Spleen (tissue), 11 donors: ENCODE data around the gene KCNC4. TPM values are rescaled to one million over a fixed set of nuclear protein-coding genes. Genes with fewer than 3 reads are reported as not detected.

Experiments used
- DNase-seq: peaks from one replicate; pipeline ENCODE4 v3.0.0-alpha.2; 2020
- H3K27ac ChIP-seq, 8 donors: fragments of 200-600 bp; sonication (generic) in 7 of 8; 1 replicate in 4 of 8; 2 replicates in 4 of 8; pipeline versions ENCODE4 v1.5.0 to v1.8.0; 2016 to 2021; ENCODE audit warnings: inconsistent platforms in 4 of 8, mild to moderate bottlenecking in 4 of 8, moderate library complexity in 1 of 8
- H3K27me3 ChIP-seq, 7 donors: fragments of 200-600 bp; sonication (generic) in 6 of 7; replicated peaks in 1 of 7; 1 replicate in 4 of 7; 2 replicates in 3 of 7; pipeline versions ENCODE4 v1.5.0 to v1.8.0; 2016 to 2021; ENCODE audit warnings: inconsistent platforms in 3 of 7, mild to moderate bottlenecking in 1 of 7
- H3K36me3 ChIP-seq, 6 donors: fragments of 200-600 bp; sonication (generic) in 5 of 6; 1 replicate in 4 of 6; 2 replicates in 2 of 6; pipeline versions ENCODE4 v1.5.0 to v1.8.0; 2016 to 2021; ENCODE audit warnings: inconsistent platforms in 2 of 6
- H3K4me1 ChIP-seq, 6 donors: fragments of 200-600 bp; sonication (generic) in 5 of 6; 1 replicate in 3 of 6; 2 replicates in 3 of 6; pipeline versions ENCODE4 v1.5.0 to v1.8.0; 2016 to 2021; ENCODE audit warnings: inconsistent platforms in 3 of 6
- H3K4me3 ChIP-seq, 8 donors: fragments of 200-600 bp; sonication (generic) in 7 of 8; 1 replicate in 4 of 8; 2 replicates in 4 of 8; pipeline versions ENCODE4 v1.5.0 to v1.8.0; 2016 to 2021; ENCODE audit warnings: inconsistent platforms in 4 of 8, mild to moderate bottlenecking in 4 of 8, moderate library complexity in 2 of 8
- H3K9me3 ChIP-seq, 8 donors: fragments of 200-600 bp; sonication (generic) in 7 of 8; 1 replicate in 4 of 8; 2 replicates in 4 of 8; pipeline versions ENCODE4 v1.5.0 to v1.8.0; 2016 to 2021; ENCODE audit warnings: inconsistent platforms in 4 of 8
- POLR2A ChIP-seq, 3 donors: fragments of 450-650 bp; IDR thresholded peaks; one replicate each; pipeline ENCODE4 v1.5.1; 2017; ENCODE audit warnings: antibody characterized with exemption in 3 of 3, mild to moderate bottlenecking in 1 of 3
- POLR2AphosphoS5 ChIP-seq, 3 donors: sonication (generic); formaldehyde crosslinking; IDR thresholded peaks; one replicate each; pipeline ENCODE4 v1.5.1; 2017; ENCODE audit warnings: antibody characterized with exemption in 3 of 3
- WGBS, 5 donors: extraction: QIAGEN DNeasy Blood & Tissue Kit in 3 of 5; methylation state at CpG; one replicate each; pipeline versions ENCODE4 v1.1.5 to v1.1.7; 2013 to 2018; 5-methylcytosine and 5-hydroxymethylcytosine counted together
- intact Hi-C: fragments of 100-400 bp; cut with DNase I; formaldehyde crosslinking; loops from one replicate; pipeline ENCODE4 v1.15.0; 2023; ENCODE audit warnings: low total_unique reads
- polyA plus RNA-seq, 3 donors: library from polyadenylated mRNA; stranded (reverse); fragments of 200-250 nt; gene quantifications; one replicate each; pipeline ENCODE4 v1.2.1, GENCODE V29; 2013
- small RNA-seq, 4 donors: library from RNA; depleted of rRNA; stranded (forward); fragments of <200 nt; gene quantifications; one replicate each; pipeline ENCODE3, GENCODE V24; 2016
- total RNA-seq, 7 donors: library from RNA; depleted of rRNA in 3 of 7; stranded (reverse); fragments of >200 nt in 3 of 7; fragmentation: NEBNext Ultra II Directional in 4 of 7; extraction: Animal tissue kit (Norgen Biotek cat#: 25700) in 4 of 7; gene quantifications; one replicate each; pipeline versions ENCODE4 v1.1.0 to v1.2.1, GENCODE V29; 2016 to 2021
- TF ChIP-seq, protein P1 (sequence below), 11 experiments: fragments of 200-600 bp in 7 of 11; fragments of 450-650 bp in 4 of 11; sonication (generic) in 4 of 11; IDR thresholded peaks in 8 of 11; conservative IDR thresholded peaks in 3 of 11; 1 replicate in 7 of 11; 2 replicates in 4 of 11; pipeline versions ENCODE4 v1.4.0 to v1.8.0; 2016 to 2021; ENCODE audit warnings: antibody characterized with exemption in 11 of 11, inconsistent platforms in 4 of 11, mild to moderate bottlenecking in 1 of 11
- donor health status: healthy with polysubstance abuse.
- donor health status: DM: no; HTN: no; CAD: no; lungs with moderate emphysema.
- donor health status: DM: no; HTN: no; CAD: no.
- donor health status: Bipolar disorder and iron deficiency.
- donor health status: healthy.
- donor health status: DM: no; HTN: no; CAD: no.
- donor health status: DM: yes; HTN: yes; CAD: no.

Gene KCNC4
- total and polyA plus RNA-seq, 10 donors = 1.4 to 22.1 (median 10.2) TPM

DNA sequence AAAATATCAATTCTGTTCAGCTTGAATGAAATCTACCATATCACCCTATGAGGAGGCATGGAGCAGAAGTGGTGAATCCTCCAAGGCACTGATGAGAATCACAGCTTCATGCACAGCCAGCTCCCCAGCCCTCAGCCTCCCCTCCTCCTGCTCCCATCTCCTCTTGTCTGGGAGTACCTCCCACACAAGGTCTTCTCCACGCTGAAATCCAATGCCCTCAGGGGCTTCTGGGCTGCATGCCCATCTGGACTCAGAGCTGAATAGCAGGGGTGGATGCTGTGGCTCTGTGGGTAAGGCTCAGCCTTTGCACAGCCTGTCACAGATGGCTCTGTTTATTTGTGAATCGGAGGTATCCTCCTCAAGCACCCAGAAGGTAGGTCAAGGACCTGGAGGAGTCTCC, 48.6 kb downstream of the KCNC4 start:
- WGBS, 5 donors = 60 to 81% (median 75%) methylated on average over 1 to 2 of the region's 2 CpGs
- DNase-seq = no peak
- Histone ChIP-seq H3K27me3 (no peaks in the 10 kb centered on the region), H3K4me3 (no peak overlapping the region), H3K4me1 (peaks cover 0 to 52% (median 11%) of the 10 kb centered on the region in 6 donors), H3K36me3 (no peaks in the 10 kb centered on the region), H3K27ac (no peak overlapping the region), H3K9me3 (no peaks in the 10 kb centered on the region)
- TF ChIP-seq POLR2AphosphoS5 (IDR thresholded peaks at IDR 0.05) (no peak), POLR2A (IDR thresholded peaks at IDR 0.05) (no peak)
- TF ChIP-seq, protein P1, sequence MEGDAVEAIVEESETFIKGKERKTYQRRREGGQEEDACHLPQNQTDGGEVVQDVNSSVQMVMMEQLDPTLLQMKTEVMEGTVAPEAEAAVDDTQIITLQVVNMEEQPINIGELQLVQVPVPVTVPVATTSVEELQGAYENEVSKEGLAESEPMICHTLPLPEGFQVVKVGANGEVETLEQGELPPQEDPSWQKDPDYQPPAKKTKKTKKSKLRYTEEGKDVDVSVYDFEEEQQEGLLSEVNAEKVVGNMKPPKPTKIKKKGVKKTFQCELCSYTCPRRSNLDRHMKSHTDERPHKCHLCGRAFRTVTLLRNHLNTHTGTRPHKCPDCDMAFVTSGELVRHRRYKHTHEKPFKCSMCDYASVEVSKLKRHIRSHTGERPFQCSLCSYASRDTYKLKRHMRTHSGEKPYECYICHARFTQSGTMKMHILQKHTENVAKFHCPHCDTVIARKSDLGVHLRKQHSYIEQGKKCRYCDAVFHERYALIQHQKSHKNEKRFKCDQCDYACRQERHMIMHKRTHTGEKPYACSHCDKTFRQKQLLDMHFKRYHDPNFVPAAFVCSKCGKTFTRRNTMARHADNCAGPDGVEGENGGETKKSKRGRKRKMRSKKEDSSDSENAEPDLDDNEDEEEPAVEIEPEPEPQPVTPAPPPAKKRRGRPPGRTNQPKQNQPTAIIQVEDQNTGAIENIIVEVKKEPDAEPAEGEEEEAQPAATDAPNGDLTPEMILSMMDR (IDR thresholded peaks at IDR 0.05 in 8 of 11, conservative IDR thresholded peaks at IDR 0.05 in 3 of 11) = no peak
- intact Hi-C loops = no loop called here

DNA sequence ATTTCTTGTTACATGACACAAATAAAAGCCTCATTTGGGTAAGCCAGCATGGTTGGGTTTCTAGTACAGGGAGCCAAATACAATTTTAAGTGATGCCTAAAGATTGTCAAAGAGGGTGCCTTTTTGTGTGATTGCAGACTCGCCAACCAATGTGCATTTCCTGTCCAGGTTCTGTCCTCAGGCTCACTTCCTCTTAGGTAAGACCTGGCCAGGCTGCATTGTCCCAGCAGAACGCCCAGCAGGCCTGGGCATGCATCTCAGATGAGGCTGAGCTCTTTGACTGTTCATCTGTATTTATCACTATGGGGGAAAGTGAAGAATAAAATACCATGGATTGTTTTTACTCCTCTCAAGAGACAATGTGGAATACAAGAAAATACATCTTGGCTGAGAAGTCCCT, 49.7 kb downstream of the KCNC4 start:
- intact Hi-C loops = no loop called here
- no peaks in the 10 kb centered on the region for H3K9me3 ChIP-seq
- 30 to 61% (median 50%) methylated on average over 2 of the region's 2 CpGs for WGBS, 5 donors
- TF ChIP-seq, protein P1 (IDR thresholded peaks at IDR 0.05 in 8 of 11, conservative IDR thresholded peaks at IDR 0.05 in 3 of 11) = no peak
- TF ChIP-seq POLR2AphosphoS5 (IDR thresholded peaks at IDR 0.05) (peak in 1 of 3 donors; percentile 14), POLR2A (IDR thresholded peaks at IDR 0.05) (no peak)
- H3K27ac ChIP-seq = peak overlapping the region in 2 of 8 donors; percentile 9 to 57
- DNase-seq = no peak
- no peak overlapping the region for H3K4me3 ChIP-seq
- H3K4me1 ChIP-seq = peaks cover 0 to 57% (median 11%) of the 10 kb centered on the region in 6 donors
- no peaks in the 10 kb centered on the region for H3K27me3 ChIP-seq
- H3K36me3 ChIP-seq = no peaks in the 10 kb centered on the region

Small RNAs within 50 kb of the gene (small RNA-seq; reads per million reads assigned to genes)
- gene AL137790.1 = 0 reads per million in 4 donors

Other genes with a start within 250 kb of the KCNC4 start
- gene AHCYL1, start 225.5 kb upstream of the KCNC4 start, total RNA-seq = 10 to 100 TPM; 47.1 to 65.3 (median 52.7) TPM
- 10 to 100 TPM; 16.2 to 29.9 (median 21.1) TPM for gene AHCYL1, start 225.5 kb upstream of the KCNC4 start, polyA plus RNA-seq
- gene STRIP1, start 175.7 kb upstream of the KCNC4 start, total RNA-seq = 10 to 100 TPM; 46.0 to 98.7 (median 61.6) TPM
- 10 to 100 TPM; 11.8 to 25.6 (median 17.2) TPM for gene STRIP1, start 175.7 kb upstream of the KCNC4 start, polyA plus RNA-seq
- not detected for gene ALX3, start 139.6 kb upstream of the KCNC4 start, total RNA-seq
- gene ALX3, start 139.6 kb upstream of the KCNC4 start, polyA plus RNA-seq = under 1 TPM in 2 of 3 donors, not detected in 1; 0.10 to 0.12 TPM
- gene UBL4B, start 97.9 kb upstream of the KCNC4 start, total RNA-seq = not detected
- not detected for gene UBL4B, start 97.9 kb upstream of the KCNC4 start, polyA plus RNA-seq
- not detected for gene SLC6A17, start 59.8 kb upstream of the KCNC4 start, total RNA-seq
- under 1 TPM in 2 of 3 donors, not detected in 1; under 0.01 to 0.02 TPM for gene SLC6A17, start 59.8 kb upstream of the KCNC4 start, polyA plus RNA-seq
- 10 to 100 TPM; 36.7 to 63.7 (median 45.6) TPM for gene RBM15, start 129.1 kb downstream of the KCNC4 start, total RNA-seq
- gene RBM15, start 129.1 kb downstream of the KCNC4 start, polyA plus RNA-seq = 1 to 10 TPM; 3.6 to 8.0 (median 4.1) TPM
- 1 to 10 TPM; 2.0 to 6.9 (median 5.4) TPM for gene SLC16A4, start 180.7 kb downstream of the KCNC4 start, total RNA-seq
- gene SLC16A4, start 180.7 kb downstream of the KCNC4 start, polyA plus RNA-seq = 1 to 10 TPM; 1.5 to 3.3 (median 2.7) TPM
- 100 to 1,000 TPM in 1 of 7 donors, 10 to 100 TPM in 6; 49.6 to 115 (median 83.3) TPM for gene LAMTOR5, start 197.4 kb downstream of the KCNC4 start, total RNA-seq
- gene LAMTOR5, start 197.4 kb downstream of the KCNC4 start, polyA plus RNA-seq = 100 to 1,000 TPM; 261 to 340 (median 296) TPM
- gene PROK1, start 240.8 kb downstream of the KCNC4 start, total RNA-seq = 1 to 10 TPM in 1 of 7 donors, under 1 TPM in 4, not detected in 2; 0.20 to 1.1 (median 0.51) TPM
- gene PROK1, start 240.8 kb downstream of the KCNC4 start, polyA plus RNA-seq = 1 to 10 TPM in 1 of 3 donors, under 1 TPM in 1, not detected in 1; 0.07 to 2.5 TPM